HT-29 (cell line): ENCODE measurements around the gene CELF2. TPM values are rescaled to one million over a fixed set of nuclear protein-coding genes. Genes with fewer than 3 reads are reported as not detected.

Experiments used
- DNase-seq: peaks from one replicate; pipeline ENCODE4 v3.0.0-alpha.2; 2015; ENCODE audit warnings: low spot score
- total RNA-seq: library from RNA; depleted of rRNA; stranded (reverse); fragments of >200 nt; shearing (Covaris generic); gene quantifications from 2 replicates; pipeline ENCODE4 v1.2.3, GENCODE V29; 2014

CELF2 gene
- total RNA-seq, 1 experiment from 2014 or later = not detected

- DNase-seq = no peak
Observed at GRCh38 chr10:11058965-11059364, 41.3 kb downstream of the CELF2 start.

GRCh38 chr10:11063856-11064255 is 46.2 kb downstream of the CELF2 start:
- DNase-seq = no peak

GRCh38 chr10:11064832-11065231 is 47.2 kb downstream of the CELF2 start:
- DNase-seq = no peak

- DNase-seq = no peak
Observed at GRCh38 chr10:11065567-11065966, 47.9 kb downstream of the CELF2 start.

- DNase-seq = no peak
Observed at GRCh38 chr10:11066520-11066919, 48.8 kb downstream of the CELF2 start.

- no peak for DNase-seq
Observed at GRCh38 chr10:11068861-11069633, 51.4 kb downstream of the CELF2 start.

- DNase-seq = no peak
Observed at GRCh38 chr10:11073410-11073809, 55.7 kb downstream of the CELF2 start.

- DNase-seq = no peak
Observed at GRCh38 chr10:11074536-11075267, 57.0 kb downstream of the CELF2 start.

GRCh38 chr10:11076221-11076620 is 58.5 kb downstream of the CELF2 start:
- no peak for DNase-seq

- no peak for DNase-seq
Observed at GRCh38 chr10:11080564-11080984, 62.9 kb downstream of the CELF2 start.

- DNase-seq = no peak
Observed at GRCh38 chr10:11081408-11081807, 63.7 kb downstream of the CELF2 start.

- DNase-seq = no peak
Observed at GRCh38 chr10:11082526-11082925, 64.9 kb downstream of the CELF2 start.

- DNase-seq = no peak
Observed at GRCh38 chr10:11083051-11083450, 65.4 kb downstream of the CELF2 start.

GRCh38 chr10:11085545-11085944 is 67.9 kb downstream of the CELF2 start:
- DNase-seq = no peak

GRCh38 chr10:11086177-11086840 is 68.6 kb downstream of the CELF2 start:
- DNase-seq = no peak

GRCh38 chr10:11087372-11087771 is 69.7 kb downstream of the CELF2 start:
- DNase-seq = no peak

- DNase-seq = no peak
Observed at GRCh38 chr10:11088709-11089108, 71.0 kb downstream of the CELF2 start.

GRCh38 chr10:11089272-11089671 is 71.6 kb downstream of the CELF2 start:
- no peak for DNase-seq

GRCh38 chr10:11091517-11092102 is 73.9 kb downstream of the CELF2 start:
- DNase-seq = no peak

- no peak for DNase-seq
Observed at GRCh38 chr10:11093771-11094736, 76.4 kb downstream of the CELF2 start.

GRCh38 chr10:11095374-11095801 is 77.7 kb downstream of the CELF2 start:
- DNase-seq = no peak
